Mesenchymal stem cell (in vitro differentiated cells and primary cell): ENCODE measurements around the gene TCHHL1.
A peak's percentile ranks its signal among the peaks of the same experiment; 100 is the strongest.

Experiments
- DNase-seq: peaks from one replicate; pipeline ENCODE4 v3.0.0-alpha.2; 2013
- H2AFZ ChIP-seq: one replicate; pipeline ENCODE4 v1.6.1; 2013; ENCODE audit warnings: low read depth, mild to moderate bottlenecking, control low read depth, inconsistent platforms, low read length, moderate library complexity
- H2AK5ac ChIP-seq: 2 replicates; pipeline ENCODE4 v1.6.1; 2013; ENCODE audit warnings: low read length, moderate library complexity, mild to moderate bottlenecking, inconsistent platforms; ENCODE audit not compliant: severe bottlenecking
- H2BK120ac ChIP-seq: one replicate; pipeline ENCODE4 v1.6.1; 2013; ENCODE audit warnings: low read depth, mild to moderate bottlenecking, inconsistent platforms, low read length, moderate library complexity
- H2BK12ac ChIP-seq, 2 experiments: one replicate each; pipeline ENCODE4 v1.6.1; 2013; ENCODE audit warnings: inconsistent platforms in 2 of 2, low read length in 2 of 2, mild to moderate bottlenecking in 2 of 2, moderate library complexity in 2 of 2, control low read depth in 1 of 2
- H2BK15ac ChIP-seq: one replicate; pipeline ENCODE4 v1.6.1; 2013; ENCODE audit warnings: mild to moderate bottlenecking, low read depth, inconsistent platforms; ENCODE audit not compliant: poor library complexity, severe bottlenecking
- H2BK5ac ChIP-seq: 2 replicates; pipeline ENCODE4 v1.6.1; 2013; ENCODE audit warnings: low read depth, mild to moderate bottlenecking, low read length, control low read depth, inconsistent platforms; ENCODE audit not compliant: poor library complexity, severe bottlenecking
- H3K14ac ChIP-seq, 2 experiments: one replicate each; pipeline ENCODE4 v1.6.1; 2013; ENCODE audit warnings: inconsistent platforms in 2 of 2, low read length in 2 of 2, control low read depth in 1 of 2, mild to moderate bottlenecking in 1 of 2, moderate library complexity in 1 of 2
- H3K18ac ChIP-seq, 2 experiments: one replicate each; pipeline ENCODE4 v1.6.1; 2013; ENCODE audit warnings: inconsistent platforms in 2 of 2, low read length in 2 of 2, control low read depth in 1 of 2, low read depth in 1 of 2, mild to moderate bottlenecking in 1 of 2
- H3K23ac ChIP-seq, 2 experiments: one replicate each; pipeline ENCODE4 v1.6.1; 2013; ENCODE audit warnings: inconsistent platforms in 2 of 2, low read length in 2 of 2, mild to moderate bottlenecking in 2 of 2, moderate library complexity in 2 of 2, control low read depth in 1 of 2
- H3K27ac ChIP-seq: 2 replicates; pipeline ENCODE4 v1.5.1; 2013; ENCODE audit warnings: mild to moderate bottlenecking, moderate library complexity, low read length, control low read depth, inconsistent platforms; ENCODE audit not compliant: poor library complexity, severe bottlenecking
- H3K27me3 ChIP-seq, 2 experiments: 2 replicates each; pipeline versions ENCODE4 v1.6.1 to v1.7.0; 2013; ENCODE audit warnings: low read length in 2 of 2, mild to moderate bottlenecking in 2 of 2, moderate library complexity in 2 of 2, control low read depth in 1 of 2, inconsistent platforms in 1 of 2; ENCODE audit not compliant: control insufficient read depth in 1 of 2, insufficient read depth in 1 of 2
- H3K36me3 ChIP-seq, 2 experiments: 2 replicates each; pipeline versions ENCODE4 v1.6.1 to v1.7.0; 2013; ENCODE audit warnings: low read length in 2 of 2, control low read depth in 1 of 2, inconsistent platforms in 1 of 2, low read depth in 1 of 2, mild to moderate bottlenecking in 1 of 2; ENCODE audit not compliant: insufficient read depth in 2 of 2, control insufficient read depth in 1 of 2
- H3K4ac ChIP-seq, 2 experiments: one replicate each; pipeline ENCODE4 v1.6.1; 2013; ENCODE audit warnings: inconsistent platforms in 2 of 2, low read length in 2 of 2, mild to moderate bottlenecking in 2 of 2, moderate library complexity in 2 of 2, control low read depth in 1 of 2, low read depth in 1 of 2
- H3K4me1 ChIP-seq: 2 replicates; pipeline ENCODE4 v1.6.1; 2013; ENCODE audit warnings: low read depth, low read length, control low read depth; ENCODE audit not compliant: control insufficient read depth, insufficient read depth
- H3K4me2 ChIP-seq: 2 replicates; pipeline ENCODE4 v1.6.1; 2013; ENCODE audit warnings: low read length, mild to moderate bottlenecking, inconsistent platforms; ENCODE audit not compliant: poor library complexity, severe bottlenecking
- H3K4me3 ChIP-seq, 2 experiments: 2 replicates each; pipeline versions ENCODE4 v1.5.1 to v1.7.0; 2013; ENCODE audit warnings: low read length in 2 of 2, mild to moderate bottlenecking in 2 of 2, control low read depth in 1 of 2, low read depth in 1 of 2; ENCODE audit not compliant: insufficient read depth in 1 of 2
- H3K79me1 ChIP-seq: replicated peaks from 2 replicates; pipeline ENCODE4 v1.6.1; 2013; ENCODE audit warnings: mild to moderate bottlenecking, control low read depth, low read length, inconsistent platforms; ENCODE audit not compliant: poor library complexity, severe bottlenecking
- H3K9ac ChIP-seq: 2 replicates; pipeline ENCODE4 v1.7.0; 2013; ENCODE audit warnings: mild to moderate bottlenecking, low read length, moderate library complexity
- H3K9me3 ChIP-seq: 2 replicates; pipeline ENCODE4 v1.7.0; 2013; ENCODE audit warnings: mild to moderate bottlenecking, low read length; ENCODE audit not compliant: control insufficient read depth
- H4K8ac ChIP-seq: one replicate; pipeline ENCODE4 v1.6.1; 2013; ENCODE audit warnings: inconsistent platforms, mild to moderate bottlenecking, low read length, moderate library complexity
- H4K91ac ChIP-seq: one replicate; pipeline ENCODE4 v1.6.1; 2013; ENCODE audit warnings: mild to moderate bottlenecking, low read length, inconsistent platforms
- WGBS: methylation state at CpG from one replicate; pipeline ENCODE4 v1.1.7; 2013; ENCODE audit warnings: mixed read lengths; 5-methylcytosine and 5-hydroxymethylcytosine counted together

TCHHL1 gene

GRCh38 chr1:152061952-152062351 is 26.9 kb downstream of the TCHHL1 start:
- Histone ChIP-seq H3K79me1 (no peaks in the 10 kb centered on the region), H3K9ac (no peak overlapping the region), H3K14ac (no peak overlapping the region), H4K8ac (no peak overlapping the region), H2AFZ (no peak overlapping the region), H3K23ac (no peak overlapping the region), H3K18ac (no peak overlapping the region), H2BK12ac (no peak overlapping the region), H2BK15ac (no peak overlapping the region), H3K27ac (no peak overlapping the region), H3K4me1 (no peaks in the 10 kb centered on the region), H3K4me2 (no peak overlapping the region), H3K36me3 (no peaks in the 10 kb centered on the region), H4K91ac (no peak overlapping the region), H2BK120ac (no peak overlapping the region), H3K27me3 (peaks cover 35 to 66% of the 10 kb centered on the region in 2 experiments), H2BK5ac (no peak overlapping the region), H2AK5ac (no peak overlapping the region), H3K4me3 (no peak overlapping the region), H3K9me3 (peaks cover 3% of the 10 kb centered on the region), H3K4ac (no peak overlapping the region)
- no peak for DNase-seq

GRCh38 chr1:152053375-152053774 is 35.5 kb downstream of the TCHHL1 start:
- Histone ChIP-seq H3K4me3 (no peak overlapping the region), H2BK5ac (no peak overlapping the region), H3K23ac (no peak overlapping the region), H3K27me3 (peaks cover 22 to 41% of the 10 kb centered on the region in 2 experiments), H3K4me1 (peaks cover 3% of the 10 kb centered on the region), H3K9me3 (no peaks in the 10 kb centered on the region), H4K91ac (no peak overlapping the region), H3K18ac (no peak overlapping the region), H2BK12ac (no peak overlapping the region), H3K79me1 (no peaks in the 10 kb centered on the region), H2BK120ac (no peak overlapping the region), H3K4ac (no peak overlapping the region), H3K14ac (no peak overlapping the region), H2BK15ac (no peak overlapping the region), H4K8ac (no peak overlapping the region), H3K27ac (no peak overlapping the region), H3K9ac (no peak overlapping the region), H3K36me3 (no peaks in the 10 kb centered on the region), H3K4me2 (no peak overlapping the region), H2AFZ (no peak overlapping the region), H2AK5ac (no peak overlapping the region)
- 85% methylated on average over 13 of the region's 13 CpGs for WGBS
- DNase-seq: no peak

- Histone ChIP-seq H3K4me1 (peaks cover 6% of the 10 kb centered on the region), H3K23ac (no peak overlapping the region), H2BK15ac (no peak overlapping the region), H3K14ac (no peak overlapping the region), H3K18ac (no peak overlapping the region), H3K4ac (no peak overlapping the region), H2BK12ac (no peak overlapping the region), H3K79me1 (no peaks in the 10 kb centered on the region), H2AFZ (no peak overlapping the region), H4K91ac (no peak overlapping the region), H3K36me3 (no peaks in the 10 kb centered on the region), H2AK5ac (no peak overlapping the region), H2BK120ac (no peak overlapping the region), H3K4me3 (no peak overlapping the region), H3K9ac (peak overlapping the region; percentile 1), H3K27me3 (peaks cover 22 to 35% of the 10 kb centered on the region in 2 experiments), H3K4me2 (no peak overlapping the region), H2BK5ac (no peak overlapping the region), H3K9me3 (no peaks in the 10 kb centered on the region), H3K27ac (no peak overlapping the region), H4K8ac (no peak overlapping the region)
- 28% methylated on average over 11 of the region's 11 CpGs for WGBS
- DNase-seq: peak; percentile 79
Observed at GRCh38 chr1:152052606-152053005, 36.3 kb downstream of the TCHHL1 start.

- no peak overlapping the region for H2BK12ac ChIP-seq
- H3K4ac ChIP-seq: no peak overlapping the region
- no peak overlapping the region for H2AK5ac ChIP-seq
- no peak overlapping the region for H2AFZ ChIP-seq
- H4K91ac ChIP-seq: no peak overlapping the region
- no peak overlapping the region for H3K9ac ChIP-seq
- H3K27ac ChIP-seq: no peak overlapping the region
- H3K18ac ChIP-seq: no peak overlapping the region
- H3K36me3 ChIP-seq: no peaks in the 10 kb centered on the region
- no peak overlapping the region for H2BK15ac ChIP-seq
- no peaks in the 10 kb centered on the region for H3K79me1 ChIP-seq
- no peak overlapping the region for H3K14ac ChIP-seq
- H3K4me3 ChIP-seq: no peak overlapping the region
- H3K27me3 ChIP-seq: peaks cover 22 to 32% of the 10 kb centered on the region in 2 experiments
- no peak overlapping the region for H4K8ac ChIP-seq
- WGBS: 75% methylated on average over 5 of the region's 6 CpGs
- peaks cover 9% of the 10 kb centered on the region for H3K4me1 ChIP-seq
- H3K9me3 ChIP-seq: no peaks in the 10 kb centered on the region
- H3K4me2 ChIP-seq: no peak overlapping the region
- H2BK120ac ChIP-seq: no peak overlapping the region
- H2BK5ac ChIP-seq: no peak overlapping the region
- DNase-seq: no peak
- no peak overlapping the region for H3K23ac ChIP-seq
Observed at GRCh38 chr1:152050886-152051675, 37.8 kb downstream of the TCHHL1 start.
